Fibroblast of the aortic adventitia (primary cell): ENCODE measurements around the gene FAHD1. TPM values are rescaled to one million over a fixed set of nuclear protein-coding genes. Genes with fewer than 3 reads are reported as not detected.

ENCODE experiments used
- DNase-seq: peaks from one replicate; pipeline ENCODE4 v3.0.0-alpha.2; 2010; ENCODE audit warnings: low read depth
- H3K4me3 ChIP-seq: 2 replicates; pipeline ENCODE4 v1.5.1; 2011; ENCODE audit warnings: low read depth, mild to moderate bottlenecking, control low read depth, low read length, moderate library complexity
- CTCF ChIP-seq: IDR thresholded peaks from 2 replicates; pipeline ENCODE4 v1.5.1; 2011; ENCODE audit warnings: mild to moderate bottlenecking, low read length, control low read depth, inconsistent platforms; ENCODE audit not compliant: insufficient read depth
- total RNA-seq: library from RNA; depleted of rRNA; stranded (reverse); fragments of >200 nt; gene quantifications from 2 replicates; pipeline ENCODE4 v1.2.3, GENCODE V29; 2012; ENCODE audit warnings: low replicate concordance

Gene FAHD1
- total RNA-seq, 1 donor = 36.7 TPM

GRCh38 chr16:1810106-1810505 lies 16.9 kb upstream of the FAHD1 start:
- DNase-seq = no peak
- no peak for TF ChIP-seq CTCF
- no peak overlapping the region for H3K4me3 ChIP-seq

- no peak for DNase-seq
- TF ChIP-seq CTCF = no peak
- no peak overlapping the region for H3K4me3 ChIP-seq
Observed at GRCh38 chr16:1810536-1810935, 16.5 kb upstream of the FAHD1 start.

- H3K4me3 ChIP-seq = no peak overlapping the region
- TF ChIP-seq CTCF = peak; percentile 63
- DNase-seq = peak; percentile 79
Observed at GRCh38 chr16:1812732-1813163, 14.3 kb upstream of the FAHD1 start.

- TF ChIP-seq CTCF = no peak
- no peak for DNase-seq
Observed at GRCh38 chr16:1815461-1815860, 11.5 kb upstream of the FAHD1 start.

GRCh38 chr16:1816396-1817275 lies 10.4 kb upstream of the FAHD1 start:
- DNase-seq = no peak
- H3K4me3 ChIP-seq = no peak overlapping the region
- TF ChIP-seq CTCF = no peak

More at GRCh38 chr16:1815461-1815860, 11.5 kb upstream of the FAHD1 start:
- no peak overlapping the region for H3K4me3 ChIP-seq

GRCh38 chr16:1817276-1817589 lies 9.8 kb upstream of the FAHD1 start:
- no peak for TF ChIP-seq CTCF
- DNase-seq = no peak
- no peak overlapping the region for H3K4me3 ChIP-seq
